Prostate gland (tissue), 2 donors: ENCODE results near the gene AEN. TPM values are rescaled to one million over a fixed set of nuclear protein-coding genes. Genes with fewer than 3 reads are reported as not detected.

ENCODE experiments used
- DNase-seq: peaks from one replicate; pipeline ENCODE4 v3.0.0-alpha.2; 2019; ENCODE audit warnings: low spot score
- H3K27ac ChIP-seq, 2 donors: fragments of 200-600 bp; sonication (generic); 2 replicates each; pipeline ENCODE4 v1.5.1; 2017 to 2019
- H3K27me3 ChIP-seq: fragments of 200-600 bp; sonication (generic); replicated peaks from 2 replicates; pipeline ENCODE4 v1.5.1; 2019; ENCODE audit not compliant: insufficient read depth
- H3K36me3 ChIP-seq, 2 donors: fragments of 200-600 bp; sonication (generic); 1 replicate in 1 of 2; 2 replicates in 1 of 2; pipeline versions ENCODE4 v1.5.1 to v1.8.1; 2017 to 2019
- H3K4me1 ChIP-seq: fragments of 200-600 bp; sonication (generic); replicated peaks from 2 replicates; pipeline ENCODE4 v1.5.1; 2019
- H3K4me3 ChIP-seq, 2 donors: fragments of 200-600 bp; sonication (generic); 2 replicates each; pipeline ENCODE4 v1.5.1; 2017 to 2019
- H3K9me3 ChIP-seq: fragments of 200-600 bp; sonication (generic); 2 replicates; pipeline ENCODE4 v1.5.1; 2017
- POLR2A ChIP-seq: fragments of 450-650 bp; IDR thresholded peaks from one replicate; pipeline ENCODE4 v1.6.1; 2016; ENCODE audit warnings: antibody characterized with exemption, mild to moderate bottlenecking
- POLR2AphosphoS5 ChIP-seq: sonication (generic); formaldehyde crosslinking; IDR thresholded peaks from one replicate; pipeline ENCODE4 v1.6.1; 2017; ENCODE audit warnings: antibody characterized with exemption
- WGBS: methylation state at CpG from one replicate; pipeline ENCODE4 v1.1.5; 2018; 5-methylcytosine and 5-hydroxymethylcytosine counted together
- intact Hi-C: fragments of 100-400 bp; cut with DNase I; formaldehyde crosslinking; loops from one replicate; pipeline ENCODE4 v1.14.2; 2022
- total RNA-seq, 2 donors: library from RNA; depleted of rRNA; stranded (reverse); fragments of >200 nt; gene quantifications; one replicate each; pipeline ENCODE4 v1.1.0, GENCODE V29; 2016
- TF ChIP-seq, protein P1 (sequence below), 4 experiments: fragments of 200-600 bp in 2 of 4; fragments of 450-650 bp in 2 of 4; sonication (generic) in 2 of 4; IDR thresholded peaks; 1 replicate in 3 of 4; 2 replicates in 1 of 4; pipeline ENCODE4 v1.5.1; 2016 to 2019; ENCODE audit warnings: antibody characterized with exemption in 4 of 4, mild to moderate bottlenecking in 2 of 4, moderate library complexity in 2 of 4

AEN gene
- total RNA-seq, 2 donors from 2014 or later, result 20.4 to 30.4 TPM

GRCh38 chr15:88580532-88580931 lies 40.6 kb upstream of the AEN start:
- H3K4me1 ChIP-seq, result no peaks in the 10 kb centered on the region
- TF ChIP-seq, protein P1, sequence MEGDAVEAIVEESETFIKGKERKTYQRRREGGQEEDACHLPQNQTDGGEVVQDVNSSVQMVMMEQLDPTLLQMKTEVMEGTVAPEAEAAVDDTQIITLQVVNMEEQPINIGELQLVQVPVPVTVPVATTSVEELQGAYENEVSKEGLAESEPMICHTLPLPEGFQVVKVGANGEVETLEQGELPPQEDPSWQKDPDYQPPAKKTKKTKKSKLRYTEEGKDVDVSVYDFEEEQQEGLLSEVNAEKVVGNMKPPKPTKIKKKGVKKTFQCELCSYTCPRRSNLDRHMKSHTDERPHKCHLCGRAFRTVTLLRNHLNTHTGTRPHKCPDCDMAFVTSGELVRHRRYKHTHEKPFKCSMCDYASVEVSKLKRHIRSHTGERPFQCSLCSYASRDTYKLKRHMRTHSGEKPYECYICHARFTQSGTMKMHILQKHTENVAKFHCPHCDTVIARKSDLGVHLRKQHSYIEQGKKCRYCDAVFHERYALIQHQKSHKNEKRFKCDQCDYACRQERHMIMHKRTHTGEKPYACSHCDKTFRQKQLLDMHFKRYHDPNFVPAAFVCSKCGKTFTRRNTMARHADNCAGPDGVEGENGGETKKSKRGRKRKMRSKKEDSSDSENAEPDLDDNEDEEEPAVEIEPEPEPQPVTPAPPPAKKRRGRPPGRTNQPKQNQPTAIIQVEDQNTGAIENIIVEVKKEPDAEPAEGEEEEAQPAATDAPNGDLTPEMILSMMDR (IDR thresholded peaks at IDR 0.05), result no peak
- TF ChIP-seq POLR2A (no peak), POLR2AphosphoS5 (no peak)
- H3K27ac ChIP-seq, result no peak overlapping the region
- intact Hi-C loops, result no loop called here
- DNase-seq, result no peak
- H3K9me3 ChIP-seq, result no peaks in the 10 kb centered on the region
- H3K27me3 ChIP-seq, result no peaks in the 10 kb centered on the region
- H3K4me3 ChIP-seq, result no peak overlapping the region
- WGBS, result 70% methylated on average over 4 of the region's 4 CpGs
- H3K36me3 ChIP-seq, result no peaks in the 10 kb centered on the region

- H3K27ac ChIP-seq, result no peak overlapping the region
- no peak for DNase-seq
- intact Hi-C loops, result no loop called here
- H3K27me3 ChIP-seq, result no peaks in the 10 kb centered on the region
- no peaks in the 10 kb centered on the region for H3K9me3 ChIP-seq
- no peaks in the 10 kb centered on the region for H3K4me1 ChIP-seq
- no peak overlapping the region for H3K4me3 ChIP-seq
- H3K36me3 ChIP-seq, result no peaks in the 10 kb centered on the region
- WGBS, result 24% methylated on average over 4 of the region's 4 CpGs
- TF ChIP-seq POLR2A, result no peak
- TF ChIP-seq POLR2AphosphoS5, result no peak
- TF ChIP-seq, protein P1 (IDR thresholded peaks at IDR 0.05), result no peak
These were observed 34.6 kb upstream of the AEN start for GRCh38 chr15:88586401-88587162.

DNA sequence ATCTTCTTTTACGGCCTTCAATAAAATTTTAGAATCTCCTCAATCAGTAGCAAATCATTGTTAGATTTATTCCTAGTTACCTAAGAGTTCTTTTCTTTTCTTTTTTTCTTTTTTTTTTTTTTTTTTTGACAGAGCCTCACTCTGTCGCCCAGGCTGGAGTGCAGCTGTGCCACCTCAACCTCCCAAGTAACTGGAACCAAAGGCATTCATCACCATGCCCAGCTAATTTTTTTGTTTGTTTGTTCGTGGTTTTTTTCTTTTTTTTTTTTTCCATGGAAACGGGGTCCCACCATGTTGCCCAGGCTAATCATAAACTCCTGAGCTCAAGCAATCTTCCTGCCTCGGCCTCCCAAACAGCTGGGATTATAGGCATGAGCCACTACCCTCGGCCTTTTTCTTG lies 30.4 kb upstream of the AEN start:
- no peaks in the 10 kb centered on the region for H3K36me3 ChIP-seq
- no peak overlapping the region for H3K4me3 ChIP-seq
- DNase-seq, result no peak
- H3K27ac ChIP-seq, result no peak overlapping the region
- H3K27me3 ChIP-seq, result no peaks in the 10 kb centered on the region
- WGBS, result 63% methylated on average over 6 of the region's 6 CpGs
- no peaks in the 10 kb centered on the region for H3K4me1 ChIP-seq
- H3K9me3 ChIP-seq, result no peaks in the 10 kb centered on the region
- intact Hi-C loops, result no loop called here
- TF ChIP-seq POLR2A (no peak), POLR2AphosphoS5 (no peak)
- TF ChIP-seq, protein P1 (IDR thresholded peaks at IDR 0.05), result no peak

GRCh38 chr15:88591384-88591783 lies 29.8 kb upstream of the AEN start:
- TF ChIP-seq, protein P1 (IDR thresholded peaks at IDR 0.05), result no peak
- TF ChIP-seq POLR2A, result no peak
- no peak for TF ChIP-seq POLR2AphosphoS5
- intact Hi-C loops, result no loop called here
- no peaks in the 10 kb centered on the region for H3K27me3 ChIP-seq
- H3K36me3 ChIP-seq, result no peaks in the 10 kb centered on the region
- no peaks in the 10 kb centered on the region for H3K9me3 ChIP-seq
- no peak for DNase-seq
- no peak overlapping the region for H3K27ac ChIP-seq
- H3K4me1 ChIP-seq, result no peaks in the 10 kb centered on the region
- H3K4me3 ChIP-seq, result no peak overlapping the region

GRCh38 chr15:88603885-88604284 lies 17.3 kb upstream of the AEN start:
- Histone ChIP-seq H3K4me1 (peaks cover 2% of the 10 kb centered on the region), H3K9me3 (no peaks in the 10 kb centered on the region), H3K27ac (no peak overlapping the region), H3K27me3 (peaks cover 34% of the 10 kb centered on the region), H3K4me3 (no peak overlapping the region), H3K36me3 (no peaks in the 10 kb centered on the region)
- no peak for DNase-seq
- WGBS, result 13% methylated on average over 14 of the region's 14 CpGs
- TF ChIP-seq POLR2A, result no peak
- TF ChIP-seq POLR2AphosphoS5, result no peak
- TF ChIP-seq, protein P1 (IDR thresholded peaks at IDR 0.05), result no peak
- intact Hi-C loops, result no loop called here
